Stimulated activated CD4-positive, alpha-beta T cell treated with anti-CD3 and anti-CD28 coated beads, Interleukin-15, amount 100 ng/mL, for 24 hours (primary cell): ENCODE measurements around the gene SCAI.
"Not testable (repeated sequence)": the region's sequence is repeated elsewhere in the genome, so short reads cannot be mapped to it uniquely, and the experiment has no call there.

ENCODE experiments used
- DNase-seq: peaks from one replicate; pipeline ENCODE4 v3.0.0-alpha.2; 2020

SCAI gene

GRCh38 chr9:125100822-125101221, 42.5 kb downstream of the SCAI start:
- no peak for DNase-seq

- DNase-seq = no peak
Observed at GRCh38 chr9:125099816-125100215, 43.5 kb downstream of the SCAI start.

- DNase-seq = no peak
Observed at GRCh38 chr9:125095821-125096443, 47.4 kb downstream of the SCAI start.

- no peak for DNase-seq
Observed at GRCh38 chr9:125091121-125091520, 52.2 kb downstream of the SCAI start.

GRCh38 chr9:125089331-125089730, 54.0 kb downstream of the SCAI start:
- DNase-seq = no peak

GRCh38 chr9:125088752-125089151, 54.6 kb downstream of the SCAI start:
- no peak for DNase-seq

- no peak for DNase-seq
Observed at GRCh38 chr9:125085703-125086477, 57.4 kb downstream of the SCAI start.

GRCh38 chr9:125082197-125082596, 61.1 kb downstream of the SCAI start:
- not testable (repeated sequence) for DNase-seq

GRCh38 chr9:125080797-125081196, 62.5 kb downstream of the SCAI start:
- not testable (repeated sequence) for DNase-seq

- DNase-seq = no peak
Observed at GRCh38 chr9:125079931-125080330, 63.4 kb downstream of the SCAI start.

- no peak for DNase-seq
Observed at GRCh38 chr9:125075997-125076396, 67.3 kb downstream of the SCAI start.

GRCh38 chr9:125074976-125075375, 68.4 kb downstream of the SCAI start:
- DNase-seq = no peak

- no peak for DNase-seq
Observed at GRCh38 chr9:125066839-125067619, 76.3 kb downstream of the SCAI start.

- DNase-seq = no peak
Observed at GRCh38 chr9:125061391-125061790, 81.9 kb downstream of the SCAI start.

- no peak for DNase-seq
Observed at GRCh38 chr9:125049212-125050049, 93.9 kb downstream of the SCAI start.

GRCh38 chr9:125043631-125044030, 99.7 kb downstream of the SCAI start:
- DNase-seq = no peak

GRCh38 chr9:125043148-125043547, 100.2 kb downstream of the SCAI start:
- no peak for DNase-seq

- no peak for DNase-seq
Observed at GRCh38 chr9:125038166-125038565, 105.2 kb downstream of the SCAI start.

- DNase-seq = no peak
Observed at GRCh38 chr9:125028041-125028440, 115.3 kb downstream of the SCAI start.

- DNase-seq = no peak
Observed at GRCh38 chr9:125024917-125025316, 118.4 kb downstream of the SCAI start.

- no peak for DNase-seq
Observed at GRCh38 chr9:125021069-125021468, 122.3 kb downstream of the SCAI start.

GRCh38 chr9:125015655-125016054, 127.7 kb downstream of the SCAI start:
- not testable (repeated sequence) for DNase-seq

- DNase-seq = not testable (repeated sequence)
Observed at GRCh38 chr9:125012013-125012412, 131.3 kb downstream of the SCAI start.
